ENCODE data around the gene KLHL11.

The KLHL11 gene

GRCh38 chr17:41864836-41865595 is at the start of gene KLHL11:
Gene KLHL11 (minus strand): TSS chr17:41865423. CDS start chr17:41865370, 53 bp downstream.
- FAIRE-seq = no peak

- no peak for FAIRE-seq
These were observed 49.8 kb upstream of the KLHL11 start for GRCh38 chr17:41915020-41915419.

DNA sequence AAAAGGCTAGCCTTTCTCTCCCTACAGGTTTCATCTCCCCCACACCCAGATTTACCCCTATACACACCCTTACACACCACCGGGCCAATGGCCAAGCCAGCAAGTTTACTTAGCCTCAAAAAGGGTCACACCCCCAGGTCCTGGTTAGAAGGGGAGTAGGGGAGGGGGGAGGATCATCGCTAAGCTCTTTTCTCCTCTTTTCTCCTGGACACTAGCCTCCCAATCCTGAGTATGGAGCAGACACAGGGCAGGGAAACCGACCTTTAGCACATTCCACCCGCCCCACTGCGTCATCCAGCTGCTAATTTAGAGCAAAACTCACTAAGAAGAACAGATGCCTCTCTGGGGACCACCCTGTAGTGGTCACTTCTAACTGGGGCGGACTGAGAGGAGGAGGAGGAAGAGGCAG is 49.1 kb upstream of the KLHL11 start:
- no peak for FAIRE-seq

GRCh38 chr17:41913798-41914197 is 48.6 kb upstream of the KLHL11 start:
- FAIRE-seq = no peak

- FAIRE-seq = no peak
These were observed 47.7 kb upstream of the KLHL11 start for GRCh38 chr17:41912925-41913324.

DNA sequence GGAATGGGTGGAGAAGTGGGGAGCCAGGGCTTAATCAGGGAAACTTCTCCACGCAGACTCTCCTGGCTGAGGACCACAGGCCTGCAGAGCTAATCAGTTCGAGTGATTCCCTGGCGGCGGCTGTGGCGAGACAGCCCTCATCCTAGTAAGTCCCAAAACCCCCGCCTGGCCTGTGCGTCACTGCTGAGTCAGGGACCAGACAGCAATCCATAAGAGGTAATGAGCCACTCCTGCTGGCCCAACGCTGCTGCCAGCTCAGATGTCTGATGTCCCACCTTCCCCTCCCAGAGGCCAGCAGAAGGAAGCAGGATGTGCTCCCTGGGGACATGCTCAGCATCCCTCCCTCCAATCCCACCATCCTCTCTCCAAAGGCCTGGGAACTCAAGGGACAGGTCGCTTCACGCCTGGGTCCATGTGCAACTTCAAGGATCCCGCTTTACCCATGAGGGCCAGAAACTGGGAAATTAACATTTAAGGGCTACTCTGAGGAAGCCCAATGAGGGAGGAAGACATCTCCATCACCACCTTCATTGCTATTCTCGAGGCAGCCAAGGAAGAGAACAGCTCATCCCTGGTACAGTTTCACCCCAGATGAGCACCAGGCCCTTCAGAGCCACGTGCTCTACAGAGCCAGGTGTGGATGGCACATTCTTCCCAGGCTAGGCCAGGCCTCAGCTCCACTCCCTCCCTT is 45.6 kb upstream of the KLHL11 start:
- FAIRE-seq = no peak

DNA sequence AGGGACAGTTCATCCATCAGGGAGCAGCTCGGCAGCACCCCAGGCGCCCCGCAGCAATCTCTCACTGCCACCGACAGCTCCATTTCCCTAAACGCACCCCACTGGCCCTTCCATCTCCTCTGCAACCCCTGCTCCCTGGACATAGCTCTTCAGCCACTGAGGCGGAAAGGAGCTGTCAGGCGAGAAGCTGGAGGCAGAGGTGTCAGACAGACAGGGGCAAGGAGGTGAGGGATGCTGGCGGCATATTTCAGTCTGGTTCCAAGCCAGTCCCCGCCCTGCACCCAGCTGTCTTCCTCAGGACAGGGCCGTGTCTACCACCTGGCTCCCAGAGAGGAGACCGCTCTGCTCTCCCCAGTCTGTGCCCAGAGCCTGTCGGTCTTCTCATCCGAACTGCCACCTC is 43.9 kb upstream of the KLHL11 start:
- FAIRE-seq = no peak

DNA sequence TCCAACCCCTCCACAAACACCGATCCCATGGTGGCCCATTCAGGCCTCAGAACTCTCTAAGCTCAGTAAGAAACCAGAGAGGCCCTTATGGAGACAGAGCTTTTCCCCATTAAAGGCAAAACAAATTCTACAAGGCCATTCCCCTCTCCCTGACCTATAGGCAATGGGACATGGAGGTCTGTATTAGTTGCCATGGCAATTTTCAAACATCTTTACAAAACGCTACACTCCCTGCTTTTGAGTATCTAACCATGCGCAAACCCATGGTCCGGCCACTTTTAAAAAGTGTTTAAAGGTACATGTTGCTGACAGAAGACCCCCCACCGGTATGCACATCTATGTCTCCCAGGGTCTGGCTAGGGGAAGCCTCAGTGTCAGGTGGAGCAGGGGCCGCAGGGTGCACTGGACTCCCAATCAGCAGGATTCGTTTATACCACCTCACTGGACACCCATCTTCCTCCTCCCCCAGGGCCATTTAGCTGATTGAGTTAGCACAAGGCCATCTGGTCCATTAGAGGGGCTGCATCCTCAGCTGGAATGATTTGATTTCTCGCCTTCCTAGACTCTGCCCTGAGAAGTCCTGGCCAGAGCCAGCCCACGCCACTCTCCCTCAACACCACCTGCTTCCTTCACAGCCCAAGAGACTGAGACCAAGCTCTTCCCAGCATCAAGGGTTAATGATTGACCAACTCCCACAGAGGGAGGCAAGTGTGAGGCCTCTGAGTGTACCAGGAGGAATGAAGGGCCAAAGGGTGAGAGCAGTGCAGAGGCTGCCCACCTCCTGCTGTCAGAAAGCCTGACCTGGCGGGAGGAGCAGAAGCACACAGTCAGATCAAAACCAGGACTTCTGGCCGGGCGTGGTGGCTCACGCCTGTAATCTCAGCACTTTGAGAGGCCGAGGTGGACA is 42.7 kb upstream of the KLHL11 start:
- no peak for FAIRE-seq

GRCh38 chr17:41907185-41907556 is 41.9 kb upstream of the KLHL11 start:
- FAIRE-seq = no peak

GRCh38 chr17:41906465-41907184 is 41.4 kb upstream of the KLHL11 start:
- no peak for FAIRE-seq

DNA sequence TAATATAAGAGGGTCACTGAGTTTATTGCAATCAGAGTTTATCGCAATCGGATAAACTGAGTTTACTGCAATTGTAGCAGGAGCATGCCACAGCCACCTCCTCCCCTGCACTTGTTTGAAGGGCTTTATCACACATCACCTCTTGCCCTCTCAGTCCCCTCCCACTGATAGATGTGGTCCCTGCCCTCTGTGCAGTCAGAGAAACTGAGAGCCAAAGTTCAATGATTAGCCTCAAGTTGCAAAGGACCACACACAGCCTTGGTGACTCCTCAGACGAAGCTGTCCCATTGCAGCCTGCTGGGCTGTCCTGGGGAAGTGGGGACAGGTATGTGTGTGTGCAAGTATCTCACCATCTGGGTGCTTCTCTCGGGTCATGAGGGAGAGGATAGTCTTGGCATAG is 39.9 kb upstream of the KLHL11 start:
- no peak for FAIRE-seq

DNA sequence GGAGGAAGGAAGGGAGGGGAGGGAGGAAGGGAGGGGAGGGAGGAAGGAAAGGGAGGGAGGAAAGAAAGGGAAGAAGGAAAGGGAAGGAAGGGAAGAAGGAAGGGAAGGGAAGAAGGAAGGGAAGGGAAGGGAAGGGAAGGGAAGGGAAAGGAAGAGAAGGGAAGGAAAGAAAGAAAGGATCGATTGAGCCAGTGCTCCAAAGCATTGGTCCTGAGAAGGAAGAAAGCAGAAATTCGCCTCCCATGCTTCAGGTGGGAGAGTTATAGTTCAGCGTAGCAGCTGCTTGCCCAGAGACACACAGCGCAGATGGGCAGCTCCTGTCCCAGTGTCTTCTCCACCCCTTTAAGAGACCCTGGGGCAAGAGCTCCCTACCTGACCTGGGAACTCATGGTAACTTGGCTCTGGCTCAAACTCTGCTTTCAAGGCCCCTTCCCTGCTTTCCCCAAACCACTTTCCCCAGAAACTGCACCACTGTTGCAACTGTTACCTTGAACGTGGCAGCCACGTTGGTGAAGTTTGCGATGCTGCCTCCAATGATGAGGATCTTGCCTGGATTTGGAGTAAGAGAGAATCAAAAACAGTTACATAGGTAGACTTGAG is 39.1 kb upstream of the KLHL11 start:
- no peak for FAIRE-seq

DNA sequence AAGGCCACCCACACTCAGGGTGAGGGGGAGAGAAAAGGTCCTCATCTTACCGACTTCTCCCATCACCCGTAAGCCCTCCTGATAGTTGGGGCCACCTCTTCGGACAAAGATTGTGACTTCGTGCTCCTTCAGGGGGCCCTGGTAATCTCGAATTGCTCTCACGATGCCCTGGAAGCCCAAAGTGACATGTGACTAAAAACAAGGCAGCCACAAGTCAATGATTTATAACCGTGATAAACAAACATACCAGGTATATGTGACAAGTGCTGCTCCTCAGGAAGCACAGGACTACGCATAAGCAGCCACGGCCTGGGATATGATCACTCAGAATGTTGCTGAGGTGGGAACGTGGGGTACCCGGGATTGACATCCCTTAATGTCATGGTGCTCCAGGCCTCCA is 36.4 kb upstream of the KLHL11 start:
- no peak for FAIRE-seq

DNA sequence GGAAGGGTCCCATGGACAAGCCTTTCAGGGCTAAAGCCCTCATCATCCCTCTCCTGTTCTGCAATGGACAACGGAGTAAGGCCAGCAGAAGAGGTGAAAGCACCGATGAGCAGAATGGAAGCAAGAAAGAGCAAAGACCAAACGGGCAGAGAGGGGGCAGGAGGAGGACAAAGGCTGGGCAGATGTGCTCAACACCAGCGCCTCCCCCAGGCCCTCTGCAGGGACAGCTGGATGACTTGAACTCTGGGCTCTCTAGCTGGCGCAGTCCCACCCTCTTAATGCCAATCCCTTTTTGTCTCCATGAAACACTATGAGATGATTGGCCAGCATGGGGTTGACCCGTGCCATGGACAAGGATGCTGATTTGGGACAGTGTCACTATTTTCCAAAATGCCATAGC is 31.5 kb upstream of the KLHL11 start:
- FAIRE-seq = no peak

- FAIRE-seq = no peak
These were observed 30.4 kb upstream of the KLHL11 start for GRCh38 chr17:41895617-41896016.

DNA sequence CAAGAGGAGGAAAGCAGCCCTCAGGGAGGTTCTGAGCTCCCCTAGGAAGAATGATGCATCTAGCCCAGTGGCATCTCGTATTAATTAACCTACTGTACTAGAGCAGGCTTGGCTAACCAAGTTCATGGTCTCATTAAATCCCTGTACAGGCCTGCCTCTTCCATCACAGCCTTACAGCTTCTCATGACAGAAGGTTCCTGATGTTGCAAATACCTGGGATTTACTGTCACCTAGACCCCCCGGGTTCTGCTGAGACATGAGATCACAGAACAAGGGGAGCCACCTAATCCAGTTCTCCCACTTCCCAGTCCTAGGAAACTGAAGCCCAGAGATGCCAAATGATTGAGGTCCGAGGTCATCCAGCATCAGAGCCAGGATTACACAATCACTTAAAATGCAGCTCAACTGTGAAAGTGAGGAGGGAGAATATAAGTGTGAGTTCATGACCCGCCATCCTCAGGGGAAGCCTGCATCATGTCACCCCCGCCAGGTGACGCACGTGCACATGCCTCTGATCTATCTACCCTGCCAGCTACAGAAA is 29.6 kb upstream of the KLHL11 start:
- FAIRE-seq = no peak

GRCh38 chr17:41893384-41893783 is 28.2 kb upstream of the KLHL11 start:
- FAIRE-seq = no peak

- no peak for FAIRE-seq
These were observed 26.8 kb upstream of the KLHL11 start for GRCh38 chr17:41892021-41892376.

- FAIRE-seq = no peak
These were observed 26.2 kb upstream of the KLHL11 start for GRCh38 chr17:41891135-41892020.

DNA sequence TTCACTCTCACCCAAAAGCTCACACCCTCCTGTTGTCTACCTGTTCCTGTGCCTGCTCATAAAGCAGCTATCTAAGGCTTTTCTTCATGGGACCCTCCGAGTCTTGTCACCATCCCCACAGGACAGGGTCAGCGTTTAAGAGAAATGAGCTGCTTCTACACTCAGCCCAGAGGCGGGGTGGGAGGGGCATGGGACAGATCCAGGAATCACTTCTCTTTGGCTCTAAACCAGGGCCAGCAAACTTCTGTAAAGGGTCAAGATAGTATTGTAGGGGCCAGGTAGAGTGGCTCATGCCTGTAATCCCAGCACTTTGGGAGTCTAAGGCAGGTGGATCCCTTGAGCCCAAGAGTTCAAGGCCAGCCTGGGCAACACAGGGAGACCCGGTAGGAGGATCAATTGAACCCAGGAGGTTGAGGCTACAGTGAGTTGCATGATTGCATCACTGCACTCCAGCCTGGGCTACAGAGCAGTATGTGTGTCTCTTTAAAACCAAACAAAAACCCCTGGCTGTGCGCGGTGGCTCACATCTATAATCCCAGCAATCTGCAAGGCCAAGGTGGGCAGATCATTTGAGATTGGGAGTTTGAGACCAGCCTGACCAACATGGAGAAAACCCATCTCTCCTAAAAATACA is 23.2 kb upstream of the KLHL11 start:
- no peak for FAIRE-seq

- no peak for FAIRE-seq
These were observed 20.5 kb upstream of the KLHL11 start for GRCh38 chr17:41885733-41886132.

Measured in colon (tissue), 2 donors.